ENCODE measurements around the gene XPOT. TPM values are rescaled to one million over a fixed set of nuclear protein-coding genes. Genes with fewer than 3 reads are reported as not detected.

Gene XPOT
- total RNA-seq, 4 donors from 2014 or later, result 25.3 to 32.5 (median 29.6) TPM

GRCh38 chr12:64455506-64455905, 51.3 kb downstream of the XPOT start:
- H3K4me3 ChIP-seq (ENCODE audit: low read depth, poor library complexity, severe bottlenecking), result no peak overlapping the region
- DNase-seq (ENCODE audit: low spot score in 2 of 2), result no peak
- TF ChIP-seq POLR2A (IDR thresholded peaks at IDR 0.05) (no peak), CTCF (IDR thresholded peaks at IDR 0.05) (no peak)
- intact Hi-C loops (cut with DNase I; ENCODE audit: low total_unique reads), result no loop called here
- 80 to 89% methylated on average over 1 of the region's 1 CpG for WGBS, 2 donors

DNA sequence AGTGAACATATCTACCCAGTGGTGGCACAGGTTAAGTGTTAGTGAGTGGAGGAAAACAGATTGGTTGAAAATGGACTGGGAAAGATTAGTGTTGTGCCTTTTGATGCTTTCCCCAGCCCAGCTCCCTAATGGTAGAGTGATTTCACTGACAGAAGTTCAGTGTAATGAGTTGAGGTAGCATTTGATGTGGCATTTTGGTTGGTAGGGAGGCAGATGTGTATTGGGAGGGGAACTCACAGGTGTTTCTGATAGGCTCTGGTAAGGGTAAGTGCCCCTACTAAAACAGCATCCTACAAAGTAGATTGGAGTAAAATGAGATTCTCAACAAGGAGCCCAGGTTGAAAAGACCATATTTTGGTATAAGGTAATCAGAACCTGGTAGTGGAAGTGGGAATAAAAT, 51.9 kb downstream of the XPOT start:
- DNase-seq (ENCODE audit: low spot score in 2 of 2), result no peak
- no peak for TF ChIP-seq CTCF (IDR thresholded peaks at IDR 0.05)
- intact Hi-C loops (cut with DNase I; ENCODE audit: low total_unique reads), result no loop called here
- H3K4me3 ChIP-seq (ENCODE audit: low read depth, poor library complexity, severe bottlenecking), result no peak overlapping the region

GRCh38 chr12:64457032-64457431, 52.8 kb downstream of the XPOT start:
- DNase-seq (ENCODE audit: low spot score in 2 of 2), result peak in 1 of 2 donors; percentile 29
- no peak overlapping the region for H3K4me3 ChIP-seq (ENCODE audit: low read depth, poor library complexity, severe bottlenecking)
- TF ChIP-seq POLR2A (IDR thresholded peaks at IDR 0.05), result no peak
- TF ChIP-seq CTCF (IDR thresholded peaks at IDR 0.05), result no peak
- WGBS, 2 donors, result 67 to 69% methylated on average over 6 of the region's 6 CpGs
- intact Hi-C loops (cut with DNase I; ENCODE audit: low total_unique reads), result no loop called here

GRCh38 chr12:64457466-64457865, 53.3 kb downstream of the XPOT start:
- 89 to 91% methylated on average over 3 of the region's 3 CpGs for WGBS, 2 donors
- TF ChIP-seq POLR2A (IDR thresholded peaks at IDR 0.05) (no peak), CTCF (IDR thresholded peaks at IDR 0.05) (no peak)
- intact Hi-C loops (cut with DNase I; ENCODE audit: low total_unique reads), result no loop called here

GRCh38 chr12:64457923-64458322, 53.7 kb downstream of the XPOT start:
- intact Hi-C loops (cut with DNase I; ENCODE audit: low total_unique reads), result no loop called here
- TF ChIP-seq CTCF (IDR thresholded peaks at IDR 0.05) (no peak), POLR2A (IDR thresholded peaks at IDR 0.05) (no peak)
- 72 to 86% methylated on average over 4 of the region's 4 CpGs for WGBS, 2 donors
- no peak for DNase-seq (ENCODE audit: low spot score in 2 of 2)
- H3K4me3 ChIP-seq (ENCODE audit: low read depth, poor library complexity, severe bottlenecking), result no peak overlapping the region

More at GRCh38 chr12:64457466-64457865, 53.3 kb downstream of the XPOT start:
- H3K4me3 ChIP-seq (ENCODE audit: low read depth, poor library complexity, severe bottlenecking), result no peak overlapping the region
- DNase-seq (ENCODE audit: low spot score in 2 of 2), result no peak

DNA sequence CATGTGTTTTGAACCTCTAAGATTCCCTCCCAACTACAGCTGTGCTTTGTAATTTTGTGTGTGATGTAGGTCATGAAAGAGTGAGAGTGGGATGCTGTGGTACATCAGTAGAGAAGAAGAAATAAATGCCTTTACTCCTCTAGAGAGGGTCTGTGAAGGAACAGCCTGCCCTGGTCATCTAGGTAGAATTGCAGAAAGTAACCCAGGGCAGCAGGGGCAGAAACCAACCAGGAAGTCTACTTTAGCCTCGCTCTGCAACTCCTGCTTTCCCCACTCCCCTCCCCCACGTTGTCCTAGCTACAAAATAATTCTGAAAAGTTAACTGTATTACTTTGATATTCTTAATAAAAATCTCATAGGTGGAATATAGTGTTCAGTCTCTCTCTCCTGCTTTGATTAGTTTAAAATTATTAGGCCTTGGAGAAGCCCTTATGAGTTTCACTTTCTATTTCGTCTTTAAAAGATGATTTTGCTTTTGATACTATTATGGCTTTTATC, 55.3 kb downstream of the XPOT start:
- TF ChIP-seq CTCF (IDR thresholded peaks at IDR 0.05), result no peak
- no peak for TF ChIP-seq POLR2A (IDR thresholded peaks at IDR 0.05)
- WGBS, 2 donors, result 18 to 33% methylated on average over 3 of the region's 3 CpGs

More for the DNA sequence above, 55.3 kb downstream of the XPOT start:
- DNase-seq (ENCODE audit: low spot score in 2 of 2), result no peak
- intact Hi-C loops (cut with DNase I; ENCODE audit: low total_unique reads), result no loop called here
- H3K4me3 ChIP-seq (ENCODE audit: low read depth, poor library complexity, severe bottlenecking), result no peak overlapping the region

Measured in lower leg skin (tissue), 4 donors.